GM23338 (cell line): ENCODE data around the gene AFAP1. TPM values are rescaled to one million over a fixed set of nuclear protein-coding genes. Genes with fewer than 3 reads are reported as not detected.

ENCODE experiments used
- ATAC-seq: fragments of 200-7000 bp; cut with Tn5 transposase; 3 replicates; pipeline ENCODE4 v1.9.1; 2020
- DNase-seq: peaks from one replicate; pipeline ENCODE4 v3.0.0-alpha.2; 2015; ENCODE audit warnings: low spot score
- H2AFZ ChIP-seq: fragments of 200-600 bp; sonication (generic); 2 replicates; pipeline ENCODE4 v1.8.0; 2016; ENCODE audit warnings: antibody characterized with exemption, mild to moderate bottlenecking, moderate library complexity
- H3F3A ChIP-seq: fragments of 200-600 bp; sonication (generic); replicated peaks from 2 replicates; pipeline ENCODE4 v1.8.0; 2017; ENCODE audit warnings: antibody characterized with exemption, mixed run types, low read depth
- H3K27ac ChIP-seq: fragments of 200-600 bp; sonication (generic); 2 replicates; pipeline ENCODE4 v1.6.1; 2016; ENCODE audit warnings: low read depth
- H3K27me3 ChIP-seq: fragments of 200-600 bp; sonication (generic); 2 replicates; pipeline ENCODE4 v1.8.0; 2016; ENCODE audit warnings: mild to moderate bottlenecking, mixed run types, moderate library complexity; ENCODE audit not compliant: insufficient read depth
- H3K36me3 ChIP-seq: fragments of 200-600 bp; sonication (generic); 2 replicates; pipeline ENCODE4 v1.8.0; 2016; ENCODE audit warnings: mild to moderate bottlenecking; ENCODE audit not compliant: insufficient read depth
- H3K4me1 ChIP-seq: fragments of 200-600 bp; sonication (generic); 2 replicates; pipeline ENCODE4 v1.8.0; 2016; ENCODE audit warnings: mild to moderate bottlenecking, moderate library complexity; ENCODE audit not compliant: insufficient read depth
- H3K4me2 ChIP-seq: fragments of 200-600 bp; sonication (generic); 2 replicates; pipeline ENCODE4 v1.7.1; 2017; ENCODE audit warnings: mixed run types
- H3K4me3 ChIP-seq: fragments of 200-600 bp; sonication (generic); 2 replicates; pipeline ENCODE4 v1.6.1; 2016; ENCODE audit warnings: mixed run types
- H3K79me2 ChIP-seq: fragments of 200-600 bp; sonication (generic); replicated peaks from 2 replicates; pipeline ENCODE4 v1.8.0; 2017; ENCODE audit warnings: mild to moderate bottlenecking; ENCODE audit not compliant: insufficient read depth
- H3K9me2 ChIP-seq: fragments of 200-600 bp; sonication (generic); 2 replicates; pipeline ENCODE4 v1.8.0; 2017; ENCODE audit not compliant: insufficient read depth
- H4K20me1 ChIP-seq: fragments of 200-600 bp; sonication (generic); replicated peaks from 2 replicates; pipeline ENCODE4 v1.8.0; 2017; ENCODE audit warnings: mild to moderate bottlenecking; ENCODE audit not compliant: insufficient read depth
- H3K27ac Mint-ChIP-seq: 2 replicates; pipeline ENCODE4 v1.8.0; 2020; ENCODE audit warnings: inconsistent platforms, mild to moderate bottlenecking, moderate library complexity, mixed read lengths
- H3K27me3 Mint-ChIP-seq: 3 replicates; pipeline ENCODE4 v1.8.0; 2022; ENCODE audit warnings: low read depth, mild to moderate bottlenecking, moderate library complexity, mixed read lengths, inconsistent platforms; ENCODE audit not compliant: insufficient read depth, poor library complexity
- H3K36me3 Mint-ChIP-seq: 3 replicates; pipeline ENCODE4 v1.8.0; 2021; ENCODE audit warnings: low read depth, mild to moderate bottlenecking, inconsistent platforms, moderate library complexity, mixed read lengths
- H3K4me1 Mint-ChIP-seq: 3 replicates; pipeline ENCODE4 v1.8.0; 2020; ENCODE audit warnings: mild to moderate bottlenecking, inconsistent platforms, mixed read lengths
- H3K4me3 Mint-ChIP-seq: 3 replicates; pipeline ENCODE4 v1.8.0; 2021; ENCODE audit warnings: moderate library complexity, mild to moderate bottlenecking, inconsistent platforms, mixed read lengths
- H3K9me3 Mint-ChIP-seq: 3 replicates; pipeline ENCODE4 v1.8.0; 2020; ENCODE audit warnings: moderate library complexity, mild to moderate bottlenecking, inconsistent platforms, mixed read lengths
- CREB1 ChIP-seq: fragments of 250-450 bp; sonication (Bioruptor Pico); IDR thresholded peaks from 2 replicates; pipeline ENCODE4 v1.5.0; 2020; ENCODE audit warnings: low read depth, mild to moderate bottlenecking, moderate library complexity
- EZH2 ChIP-seq: fragments of 200-600 bp; sonication (generic); IDR thresholded peaks from one replicate; pipeline ENCODE4 v1.8.0; 2017; ENCODE audit warnings: antibody characterized with exemption, mild to moderate bottlenecking, low read depth; ENCODE audit not compliant: unreplicated experiment
- EZH2phosphoT487 ChIP-seq: fragments of 200-600 bp; sonication (generic); IDR thresholded peaks from one replicate; pipeline ENCODE4 v1.8.1; 2018; ENCODE audit warnings: antibody characterized with exemption; ENCODE audit not compliant: unreplicated experiment
- JUNB ChIP-seq: IDR thresholded peaks from one replicate; pipeline ENCODE4 v1.6.1; 2016; ENCODE audit warnings: antibody characterized with exemption; ENCODE audit not compliant: unreplicated experiment
- NANOG ChIP-seq: IDR thresholded peaks from 2 replicates; pipeline ENCODE4 v1.6.1; 2016; ENCODE audit warnings: antibody characterized with exemption, borderline replicate concordance
- POLR2AphosphoS5 ChIP-seq: IDR thresholded peaks from 2 replicates; pipeline ENCODE4 v1.6.1; 2016; ENCODE audit warnings: antibody characterized with exemption, low read depth
- STAT1 ChIP-seq: IDR thresholded peaks from one replicate; pipeline ENCODE4 v1.6.1; 2016; ENCODE audit warnings: antibody characterized with exemption; ENCODE audit not compliant: unreplicated experiment
- ZNF331 ChIP-seq: fragments of 250-450 bp; sonication (Bioruptor Pico); IDR thresholded peaks from 2 replicates; pipeline ENCODE4 v1.5.0; 2020; ENCODE audit warnings: low read depth, mild to moderate bottlenecking, moderate library complexity
- polyA plus RNA-seq: library from polyadenylated mRNA; unstranded; fragments of >200 nt; fragmentation: Nextera tagmentation; extraction: Ambion mirVana; gene quantifications from 2 replicates; pipeline ENCODE4 v1.2.1, GENCODE V29; 2016
- total RNA-seq: library from RNA; depleted of rRNA; stranded (reverse); fragments of >200 nt; shearing (Covaris generic); gene quantifications from 2 replicates; pipeline ENCODE4 v1.2.3, GENCODE V29; 2014
- TF ChIP-seq, protein P1 (sequence below): fragments of 250-450 bp; sonication (Bioruptor Pico); IDR thresholded peaks from 2 replicates; pipeline ENCODE4 v1.5.0; 2020; ENCODE audit warnings: mild to moderate bottlenecking, moderate library complexity
- TF ChIP-seq, protein P2 (sequence below), 2 experiments: fragments of 200-600 bp in 1 of 2; sonication (generic) in 1 of 2; conservative IDR thresholded peaks; 2 replicates each; pipeline versions ENCODE4 v1.5.1 to v1.6.1; 2016 to 2017; ENCODE audit warnings: antibody characterized with exemption in 2 of 2, low read depth in 2 of 2, mild to moderate bottlenecking in 2 of 2, moderate library complexity in 1 of 2
- TF ChIP-seq, protein P3 (sequence below): IDR thresholded peaks from 2 replicates; pipeline ENCODE4 v1.6.1; 2016; ENCODE audit warnings: antibody characterized with exemption

AFAP1 gene
- total and polyA plus RNA-seq, 2 experiments from 2014 or later = 6.5 to 21.5 TPM

DNA sequence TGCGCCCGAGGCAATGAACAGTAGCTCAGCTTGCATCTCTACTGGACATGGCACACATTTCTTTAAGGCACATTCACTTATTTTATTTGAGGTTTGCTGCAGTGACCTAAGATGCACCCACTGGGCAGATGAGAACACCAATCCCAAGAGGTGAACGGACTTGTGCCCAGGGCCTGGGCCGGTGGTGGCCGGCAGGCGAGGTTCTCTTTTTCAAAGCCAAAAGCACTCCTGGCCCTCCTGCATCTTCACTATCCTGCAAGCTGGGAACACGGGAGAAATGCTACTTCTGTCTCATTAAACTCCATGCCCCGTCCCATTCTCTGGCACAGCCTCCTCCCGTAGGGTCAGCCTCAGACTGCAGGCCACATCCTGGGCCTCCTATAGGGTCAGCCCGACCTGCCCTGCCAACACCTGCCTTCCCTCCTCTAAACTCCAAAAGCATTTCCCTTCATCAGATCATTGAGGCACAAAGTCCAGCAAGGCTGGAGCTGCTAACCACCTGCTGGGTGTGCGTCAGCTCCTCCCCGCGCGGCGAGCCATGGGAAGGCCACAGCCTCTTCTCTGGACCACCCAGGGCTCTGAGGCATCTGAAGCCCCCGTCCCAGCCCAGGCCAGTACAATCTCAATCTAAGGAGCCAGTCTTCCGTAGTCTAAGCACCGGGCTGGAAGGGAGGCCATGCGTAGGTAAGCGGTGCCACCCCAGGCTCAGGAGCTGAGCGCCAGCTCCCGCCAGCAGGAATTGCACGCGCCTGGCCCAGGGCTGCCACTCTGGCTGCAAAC is 166.1 kb downstream of the AFAP1 start:
- Histone ChIP-seq H2AFZ (no peak overlapping the region), H4K20me1 (no peaks in the 10 kb centered on the region)
- peaks cover 21% of the 10 kb centered on the region for H3K36me3 Mint-ChIP-seq

DNA sequence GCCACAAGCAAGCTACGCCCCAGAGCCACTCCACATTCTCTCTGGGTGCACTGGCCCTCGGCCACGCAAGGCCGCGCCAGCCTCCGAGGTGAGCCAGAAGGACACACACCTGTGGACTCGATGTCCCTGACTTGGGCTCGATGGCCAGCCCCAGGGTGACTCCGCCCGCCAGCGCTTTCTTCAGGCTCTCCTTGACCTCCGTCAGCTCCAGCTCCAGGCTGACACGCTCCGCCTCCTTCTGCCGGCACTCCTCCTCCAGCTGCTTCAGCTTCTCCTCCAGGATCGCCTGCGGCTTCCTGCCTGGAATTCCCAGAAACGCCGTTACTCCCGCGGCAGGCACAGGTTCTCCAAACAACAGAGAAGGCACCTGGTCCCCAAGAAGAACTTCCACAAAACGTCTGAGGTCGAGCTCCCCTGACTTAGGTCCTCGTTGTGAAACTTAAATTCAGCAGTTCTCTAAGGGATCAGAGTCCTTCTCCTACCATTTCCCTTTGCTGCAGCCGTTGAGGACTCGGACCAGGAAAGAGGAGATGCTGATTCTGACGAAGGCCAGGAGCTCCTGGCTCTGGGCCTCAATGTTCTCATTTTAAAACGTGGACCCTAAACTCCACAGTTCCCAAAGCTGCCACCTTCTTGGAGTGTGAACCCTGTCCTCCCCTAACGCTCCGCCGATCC is 166.8 kb downstream of the AFAP1 start:
- Histone ChIP-seq H3K4me2 (no peak overlapping the region), H3F3A (no peaks in the 10 kb centered on the region), H3K27ac (no peak overlapping the region), H3K36me3 (no peaks in the 10 kb centered on the region), H4K20me1 (no peaks in the 10 kb centered on the region), H2AFZ (no peak overlapping the region), H3K4me1 (peaks cover 6% of the 10 kb centered on the region; the same call in 1 of the 2 replicates), H3K79me2 (no peaks in the 10 kb centered on the region), H3K4me3 (no peak overlapping the region), H3K27me3 (no peaks in the 10 kb centered on the region), H3K9me2 (no peaks in the 10 kb centered on the region)
- no peaks in the 10 kb centered on the region for H3K9me3 Mint-ChIP-seq
- DNase-seq (no peak), ATAC-seq (peak; percentile 24; the same call in 2 of the 3 replicates)
- peaks cover 22% of the 10 kb centered on the region for H3K27me3 Mint-ChIP-seq
- peaks cover 28% of the 10 kb centered on the region for H3K36me3 Mint-ChIP-seq
- peaks cover 49% of the 10 kb centered on the region for H3K4me1 Mint-ChIP-seq
- no peak overlapping the region for H3K4me3 Mint-ChIP-seq
- H3K27ac Mint-ChIP-seq = no peak overlapping the region
- no peak for TF ChIP-seq NANOG
- no peak for TF ChIP-seq ZNF331 (CRISPR knock-in tag)
- TF ChIP-seq STAT1 = no peak
- no peak for TF ChIP-seq EZH2phosphoT487
- no peak for TF ChIP-seq EZH2
- no peak for TF ChIP-seq JUNB
- TF ChIP-seq, protein P1, sequence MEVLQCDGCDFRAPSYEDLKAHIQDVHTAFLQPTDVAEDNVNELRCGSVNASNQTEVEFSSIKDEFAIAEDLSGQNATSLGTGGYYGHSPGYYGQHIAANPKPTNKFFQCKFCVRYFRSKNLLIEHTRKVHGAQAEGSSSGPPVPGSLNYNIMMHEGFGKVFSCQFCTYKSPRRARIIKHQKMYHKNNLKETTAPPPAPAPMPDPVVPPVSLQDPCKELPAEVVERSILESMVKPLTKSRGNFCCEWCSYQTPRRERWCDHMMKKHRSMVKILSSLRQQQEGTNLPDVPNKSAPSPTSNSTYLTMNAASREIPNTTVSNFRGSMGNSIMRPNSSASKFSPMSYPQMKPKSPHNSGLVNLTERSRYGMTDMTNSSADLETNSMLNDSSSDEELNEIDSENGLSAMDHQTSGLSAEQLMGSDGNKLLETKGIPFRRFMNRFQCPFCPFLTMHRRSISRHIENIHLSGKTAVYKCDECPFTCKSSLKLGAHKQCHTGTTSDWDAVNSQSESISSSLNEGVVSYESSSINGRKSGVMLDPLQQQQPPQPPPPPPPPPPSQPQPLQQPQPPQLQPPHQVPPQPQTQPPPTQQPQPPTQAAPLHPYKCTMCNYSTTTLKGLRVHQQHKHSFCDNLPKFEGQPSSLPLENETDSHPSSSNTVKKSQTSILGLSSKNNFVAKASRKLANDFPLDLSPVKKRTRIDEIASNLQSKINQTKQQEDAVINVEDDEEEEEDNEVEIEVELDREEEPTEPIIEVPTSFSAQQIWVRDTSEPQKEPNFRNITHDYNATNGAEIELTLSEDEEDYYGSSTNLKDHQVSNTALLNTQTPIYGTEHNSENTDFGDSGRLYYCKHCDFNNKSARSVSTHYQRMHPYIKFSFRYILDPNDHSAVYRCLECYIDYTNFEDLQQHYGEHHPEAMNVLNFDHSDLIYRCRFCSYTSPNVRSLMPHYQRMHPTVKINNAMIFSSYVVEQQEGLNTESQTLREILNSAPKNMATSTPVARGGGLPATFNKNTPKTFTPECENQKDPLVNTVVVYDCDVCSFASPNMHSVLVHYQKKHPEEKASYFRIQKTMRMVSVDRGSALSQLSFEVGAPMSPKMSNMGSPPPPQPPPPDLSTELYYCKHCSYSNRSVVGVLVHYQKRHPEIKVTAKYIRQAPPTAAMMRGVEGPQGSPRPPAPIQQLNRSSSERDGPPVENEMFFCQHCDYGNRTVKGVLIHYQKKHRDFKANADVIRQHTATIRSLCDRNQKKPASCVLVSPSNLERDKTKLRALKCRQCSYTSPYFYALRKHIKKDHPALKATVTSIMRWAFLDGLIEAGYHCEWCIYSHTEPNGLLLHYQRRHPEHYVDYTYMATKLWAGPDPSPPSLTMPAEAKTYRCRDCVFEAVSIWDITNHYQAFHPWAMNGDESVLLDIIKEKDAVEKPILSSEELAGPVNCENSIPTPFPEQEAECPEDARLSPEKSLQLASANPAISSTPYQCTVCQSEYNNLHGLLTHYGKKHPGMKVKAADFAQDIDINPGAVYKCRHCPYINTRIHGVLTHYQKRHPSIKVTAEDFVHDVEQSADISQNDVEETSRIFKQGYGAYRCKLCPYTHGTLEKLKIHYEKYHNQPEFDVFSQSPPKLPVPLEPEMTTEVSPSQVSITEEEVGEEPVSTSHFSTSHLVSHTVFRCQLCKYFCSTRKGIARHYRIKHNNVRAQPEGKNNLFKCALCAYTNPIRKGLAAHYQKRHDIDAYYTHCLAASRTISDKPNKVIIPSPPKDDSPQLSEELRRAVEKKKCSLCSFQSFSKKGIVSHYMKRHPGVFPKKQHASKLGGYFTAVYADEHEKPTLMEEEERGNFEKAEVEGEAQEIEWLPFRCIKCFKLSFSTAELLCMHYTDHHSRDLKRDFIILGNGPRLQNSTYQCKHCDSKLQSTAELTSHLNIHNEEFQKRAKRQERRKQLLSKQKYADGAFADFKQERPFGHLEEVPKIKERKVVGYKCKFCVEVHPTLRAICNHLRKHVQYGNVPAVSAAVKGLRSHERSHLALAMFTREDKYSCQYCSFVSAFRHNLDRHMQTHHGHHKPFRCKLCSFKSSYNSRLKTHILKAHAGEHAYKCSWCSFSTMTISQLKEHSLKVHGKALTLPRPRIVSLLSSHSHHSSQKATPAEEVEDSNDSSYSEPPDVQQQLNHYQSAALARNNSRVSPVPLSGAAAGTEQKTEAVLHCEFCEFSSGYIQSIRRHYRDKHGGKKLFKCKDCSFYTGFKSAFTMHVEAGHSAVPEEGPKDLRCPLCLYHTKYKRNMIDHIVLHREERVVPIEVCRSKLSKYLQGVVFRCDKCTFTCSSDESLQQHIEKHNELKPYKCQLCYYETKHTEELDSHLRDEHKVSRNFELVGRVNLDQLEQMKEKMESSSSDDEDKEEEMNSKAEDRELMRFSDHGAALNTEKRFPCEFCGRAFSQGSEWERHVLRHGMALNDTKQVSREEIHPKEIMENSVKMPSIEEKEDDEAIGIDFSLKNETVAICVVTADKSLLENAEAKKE (CRISPR knock-in tag) = no peak
- TF ChIP-seq, protein P2, sequence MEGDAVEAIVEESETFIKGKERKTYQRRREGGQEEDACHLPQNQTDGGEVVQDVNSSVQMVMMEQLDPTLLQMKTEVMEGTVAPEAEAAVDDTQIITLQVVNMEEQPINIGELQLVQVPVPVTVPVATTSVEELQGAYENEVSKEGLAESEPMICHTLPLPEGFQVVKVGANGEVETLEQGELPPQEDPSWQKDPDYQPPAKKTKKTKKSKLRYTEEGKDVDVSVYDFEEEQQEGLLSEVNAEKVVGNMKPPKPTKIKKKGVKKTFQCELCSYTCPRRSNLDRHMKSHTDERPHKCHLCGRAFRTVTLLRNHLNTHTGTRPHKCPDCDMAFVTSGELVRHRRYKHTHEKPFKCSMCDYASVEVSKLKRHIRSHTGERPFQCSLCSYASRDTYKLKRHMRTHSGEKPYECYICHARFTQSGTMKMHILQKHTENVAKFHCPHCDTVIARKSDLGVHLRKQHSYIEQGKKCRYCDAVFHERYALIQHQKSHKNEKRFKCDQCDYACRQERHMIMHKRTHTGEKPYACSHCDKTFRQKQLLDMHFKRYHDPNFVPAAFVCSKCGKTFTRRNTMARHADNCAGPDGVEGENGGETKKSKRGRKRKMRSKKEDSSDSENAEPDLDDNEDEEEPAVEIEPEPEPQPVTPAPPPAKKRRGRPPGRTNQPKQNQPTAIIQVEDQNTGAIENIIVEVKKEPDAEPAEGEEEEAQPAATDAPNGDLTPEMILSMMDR (conservative IDR thresholded peaks at IDR 0.05; ENCODE audit: low read depth in 2 of 2) = no peak
- no peak for TF ChIP-seq CREB1 (CRISPR knock-in tag)

More for the DNA sequence above, 166.1 kb downstream of the AFAP1 start:
- no peak overlapping the region for H3K27ac ChIP-seq
- H3K27me3 ChIP-seq = no peaks in the 10 kb centered on the region
- Mint-ChIP-seq H3K9me3 (no peaks in the 10 kb centered on the region), H3K4me1 (peaks cover 44% of the 10 kb centered on the region), H3K4me3 (no peak overlapping the region), H3K27me3 (peaks cover 21% of the 10 kb centered on the region), H3K27ac (no peak overlapping the region)
- H3K36me3 ChIP-seq = no peaks in the 10 kb centered on the region
- H3K9me2 ChIP-seq = no peaks in the 10 kb centered on the region
- H3K79me2 ChIP-seq = no peaks in the 10 kb centered on the region
- DNase-seq = no peak
- no peaks in the 10 kb centered on the region for H3F3A ChIP-seq
- H3K4me3 ChIP-seq = no peak overlapping the region
- no peak for ATAC-seq
- TF ChIP-seq NANOG (no peak), STAT1 (no peak), POLR2AphosphoS5 (no peak)
- TF ChIP-seq, protein P3, sequence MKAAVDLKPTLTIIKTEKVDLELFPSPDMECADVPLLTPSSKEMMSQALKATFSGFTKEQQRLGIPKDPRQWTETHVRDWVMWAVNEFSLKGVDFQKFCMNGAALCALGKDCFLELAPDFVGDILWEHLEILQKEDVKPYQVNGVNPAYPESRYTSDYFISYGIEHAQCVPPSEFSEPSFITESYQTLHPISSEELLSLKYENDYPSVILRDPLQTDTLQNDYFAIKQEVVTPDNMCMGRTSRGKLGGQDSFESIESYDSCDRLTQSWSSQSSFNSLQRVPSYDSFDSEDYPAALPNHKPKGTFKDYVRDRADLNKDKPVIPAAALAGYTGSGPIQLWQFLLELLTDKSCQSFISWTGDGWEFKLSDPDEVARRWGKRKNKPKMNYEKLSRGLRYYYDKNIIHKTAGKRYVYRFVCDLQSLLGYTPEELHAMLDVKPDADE = no peak
- no peak overlapping the region for H3K4me2 ChIP-seq
- peaks cover 6% of the 10 kb centered on the region; the same call in 1 of the 2 replicates for H3K4me1 ChIP-seq
